SHP77 treated with DMSO at 0.1 percent for 48 hours (cell line): ENCODE measurements around the gene CD68.

Source experiments
- DNase-seq: peaks from one replicate; lab custom pipeline; 2025; lab: John Stamatoyannopoulos, UW

Gene CD68

GRCh38 chr17:7559320-7560171 is 19.9 kb upstream of the CD68 start:
- no peak for DNase-seq

GRCh38 chr17:7560172-7561027 is 19.0 kb upstream of the CD68 start:
- peak; percentile 77 for DNase-seq

- DNase-seq = peak; percentile 90
Observed at GRCh38 chr17:7561028-7561575, 18.3 kb upstream of the CD68 start.

GRCh38 chr17:7561589-7562207 is 17.7 kb upstream of the CD68 start, which contains the start of gene SENP3:
Gene SENP3 (plus strand): TSS chr17:7561919. CDS start chr17:7563077, 1,158 bp downstream.
- peak; percentile 76 for DNase-seq

- DNase-seq = no peak
Observed at GRCh38 chr17:7562208-7562605, 17.2 kb upstream of the CD68 start.

GRCh38 chr17:7563115-7563869 is 16.1 kb upstream of the CD68 start:
- no peak for DNase-seq

- DNase-seq = no peak
Observed at GRCh38 chr17:7569571-7569970, 9.9 kb upstream of the CD68 start.

GRCh38 chr17:7570351-7570750 is 9.1 kb upstream of the CD68 start:
- DNase-seq = no peak

GRCh38 chr17:7572338-7572587 is 7.2 kb upstream of the CD68 start:
- no peak for DNase-seq

- peak; percentile 99 for DNase-seq
Observed at GRCh38 chr17:7572588-7573323, 6.7 kb upstream of the CD68 start.

- peak; percentile 47 for DNase-seq
Observed at GRCh38 chr17:7573324-7574080, 5.9 kb upstream of the CD68 start.

GRCh38 chr17:7574176-7574953 is 5.1 kb upstream of the CD68 start:
- DNase-seq = no peak

- no peak for DNase-seq
Observed at GRCh38 chr17:7575481-7575883, 4.0 kb upstream of the CD68 start.

- no peak for DNase-seq
Observed at GRCh38 chr17:7575959-7576358, 3.5 kb upstream of the CD68 start.

GRCh38 chr17:7576432-7576937 is 3.0 kb upstream of the CD68 start:
- no peak for DNase-seq

GRCh38 chr17:7577327-7578199 is 1.9 kb upstream of the CD68 start:
- no peak for DNase-seq

GRCh38 chr17:7579834-7580603 is 581 bp downstream of the CD68 start:
- no peak for DNase-seq
